Esophagus muscularis mucosa (tissue), 4 donors: Measurements from ENCODE around the gene VAPB. TPM values are rescaled to one million over a fixed set of nuclear protein-coding genes. Genes with fewer than 3 reads are reported as not detected.

Experiments used
- DNase-seq: peaks from one replicate; pipeline ENCODE4 v3.0.0-alpha.2; 2017; ENCODE audit errors: extremely low spot score
- H3K27ac ChIP-seq, 4 donors: fragments of 200-600 bp; sonication (generic); replicated peaks in 1 of 4; 1 replicate in 3 of 4; 2 replicates in 1 of 4; pipeline ENCODE4 v1.5.1; 2016 to 2019; ENCODE audit warnings: mild to moderate bottlenecking in 1 of 4
- H3K27me3 ChIP-seq, 4 donors: fragments of 200-600 bp; sonication (generic); one replicate each; pipeline versions ENCODE4 v1.5.1 to v1.6.0; 2016 to 2019
- H3K36me3 ChIP-seq, 4 donors: fragments of 200-600 bp; sonication (generic); one replicate each; pipeline ENCODE4 v1.5.1; 2016 to 2019
- H3K4me1 ChIP-seq, 4 donors: fragments of 200-600 bp; sonication (generic); one replicate each; pipeline ENCODE4 v1.5.1; 2016 to 2019
- H3K4me3 ChIP-seq, 4 donors: fragments of 200-600 bp; sonication (generic); 1 replicate in 2 of 4; 2 replicates in 2 of 4; pipeline ENCODE4 v1.5.1; 2016 to 2019; ENCODE audit warnings: mild to moderate bottlenecking in 4 of 4, moderate library complexity in 1 of 4
- H3K9me3 ChIP-seq, 4 donors: fragments of 200-600 bp; sonication (generic); 1 replicate in 3 of 4; 2 replicates in 1 of 4; pipeline ENCODE4 v1.5.1; 2016 to 2019
- EP300 ChIP-seq: sonication (generic); formaldehyde crosslinking; IDR thresholded peaks from one replicate; pipeline ENCODE4 v1.6.1; 2017; ENCODE audit warnings: antibody characterized with exemption
- POLR2A ChIP-seq: fragments of 450-650 bp; IDR thresholded peaks from one replicate; pipeline ENCODE4 v1.6.1; 2017; ENCODE audit warnings: antibody characterized with exemption, moderate library complexity, mild to moderate bottlenecking, low read depth
- POLR2AphosphoS5 ChIP-seq, 2 donors: sonication (generic); formaldehyde crosslinking; IDR thresholded peaks; one replicate each; pipeline ENCODE4 v1.6.1; 2017; ENCODE audit warnings: antibody characterized with exemption in 2 of 2
- WGBS: methylation state at CpG from one replicate; pipeline ENCODE4 v1.1.5; 2018; 5-methylcytosine and 5-hydroxymethylcytosine counted together
- intact Hi-C: fragments of 100-400 bp; cut with DNase I; formaldehyde crosslinking; loops from one replicate; pipeline ENCODE4 v1.15.1; 2023
- total RNA-seq, 4 donors: library from RNA; depleted of rRNA; stranded (reverse); fragments of >200 nt; gene quantifications; one replicate each; pipeline versions ENCODE4 v1.1.0 to v1.2.1, GENCODE V29; 2016
- TF ChIP-seq, protein P1 (sequence below), 3 experiments: fragments of 200-600 bp in 2 of 3; fragments of 450-650 bp in 1 of 3; sonication (generic) in 2 of 3; IDR thresholded peaks; one replicate each; pipeline ENCODE4 v1.5.1; 2017 to 2019; ENCODE audit warnings: antibody characterized with exemption in 3 of 3, mild to moderate bottlenecking in 2 of 3, moderate library complexity in 1 of 3

The VAPB gene
- total RNA-seq, 4 donors from 2014 or later: 24.9 to 39.0 (median 28.3) TPM

DNA sequence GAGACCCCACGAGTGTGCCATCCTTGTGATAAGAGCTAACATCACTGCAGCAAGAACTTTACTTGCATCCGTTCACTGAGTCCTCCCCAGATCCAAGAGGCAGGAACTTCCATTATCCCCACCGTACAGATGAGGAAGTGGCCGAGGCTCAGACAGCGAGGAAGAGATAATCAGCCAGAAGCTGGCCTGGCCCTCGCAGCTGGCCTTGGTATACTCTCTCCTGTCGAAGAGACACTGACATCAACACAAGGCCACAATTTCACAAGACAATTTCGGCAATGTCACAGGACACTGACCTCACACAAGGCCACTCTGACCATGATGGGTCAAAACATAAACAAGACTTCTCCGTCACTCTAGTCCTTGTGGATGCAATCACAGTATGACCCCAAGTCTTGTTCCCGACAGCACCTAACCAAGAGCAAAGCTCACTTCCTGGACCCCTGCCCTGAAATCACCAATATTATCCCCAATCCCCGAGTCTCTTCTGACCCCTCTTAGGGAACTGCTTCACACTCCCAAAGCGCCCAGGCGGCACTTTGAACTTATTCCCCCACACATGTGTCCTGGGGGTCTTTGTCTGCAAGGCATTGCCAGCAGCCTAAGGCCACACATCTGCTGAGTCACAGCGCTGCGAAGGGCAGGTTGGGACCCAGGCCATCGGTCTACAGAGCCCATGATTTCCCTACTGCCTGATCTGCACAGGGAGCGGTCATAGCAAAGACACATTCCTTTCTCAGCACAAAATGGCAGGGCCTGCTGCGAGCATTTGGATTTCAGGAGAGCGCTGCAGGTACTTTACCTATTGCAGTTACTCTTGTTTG is 14.8 kb upstream of the VAPB start:
- DNase-seq: no peak
- 83% methylated on average over 19 of the region's 19 CpGs for WGBS
- TF ChIP-seq, protein P1, sequence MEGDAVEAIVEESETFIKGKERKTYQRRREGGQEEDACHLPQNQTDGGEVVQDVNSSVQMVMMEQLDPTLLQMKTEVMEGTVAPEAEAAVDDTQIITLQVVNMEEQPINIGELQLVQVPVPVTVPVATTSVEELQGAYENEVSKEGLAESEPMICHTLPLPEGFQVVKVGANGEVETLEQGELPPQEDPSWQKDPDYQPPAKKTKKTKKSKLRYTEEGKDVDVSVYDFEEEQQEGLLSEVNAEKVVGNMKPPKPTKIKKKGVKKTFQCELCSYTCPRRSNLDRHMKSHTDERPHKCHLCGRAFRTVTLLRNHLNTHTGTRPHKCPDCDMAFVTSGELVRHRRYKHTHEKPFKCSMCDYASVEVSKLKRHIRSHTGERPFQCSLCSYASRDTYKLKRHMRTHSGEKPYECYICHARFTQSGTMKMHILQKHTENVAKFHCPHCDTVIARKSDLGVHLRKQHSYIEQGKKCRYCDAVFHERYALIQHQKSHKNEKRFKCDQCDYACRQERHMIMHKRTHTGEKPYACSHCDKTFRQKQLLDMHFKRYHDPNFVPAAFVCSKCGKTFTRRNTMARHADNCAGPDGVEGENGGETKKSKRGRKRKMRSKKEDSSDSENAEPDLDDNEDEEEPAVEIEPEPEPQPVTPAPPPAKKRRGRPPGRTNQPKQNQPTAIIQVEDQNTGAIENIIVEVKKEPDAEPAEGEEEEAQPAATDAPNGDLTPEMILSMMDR (IDR thresholded peaks at IDR 0.05): no peak

DNA sequence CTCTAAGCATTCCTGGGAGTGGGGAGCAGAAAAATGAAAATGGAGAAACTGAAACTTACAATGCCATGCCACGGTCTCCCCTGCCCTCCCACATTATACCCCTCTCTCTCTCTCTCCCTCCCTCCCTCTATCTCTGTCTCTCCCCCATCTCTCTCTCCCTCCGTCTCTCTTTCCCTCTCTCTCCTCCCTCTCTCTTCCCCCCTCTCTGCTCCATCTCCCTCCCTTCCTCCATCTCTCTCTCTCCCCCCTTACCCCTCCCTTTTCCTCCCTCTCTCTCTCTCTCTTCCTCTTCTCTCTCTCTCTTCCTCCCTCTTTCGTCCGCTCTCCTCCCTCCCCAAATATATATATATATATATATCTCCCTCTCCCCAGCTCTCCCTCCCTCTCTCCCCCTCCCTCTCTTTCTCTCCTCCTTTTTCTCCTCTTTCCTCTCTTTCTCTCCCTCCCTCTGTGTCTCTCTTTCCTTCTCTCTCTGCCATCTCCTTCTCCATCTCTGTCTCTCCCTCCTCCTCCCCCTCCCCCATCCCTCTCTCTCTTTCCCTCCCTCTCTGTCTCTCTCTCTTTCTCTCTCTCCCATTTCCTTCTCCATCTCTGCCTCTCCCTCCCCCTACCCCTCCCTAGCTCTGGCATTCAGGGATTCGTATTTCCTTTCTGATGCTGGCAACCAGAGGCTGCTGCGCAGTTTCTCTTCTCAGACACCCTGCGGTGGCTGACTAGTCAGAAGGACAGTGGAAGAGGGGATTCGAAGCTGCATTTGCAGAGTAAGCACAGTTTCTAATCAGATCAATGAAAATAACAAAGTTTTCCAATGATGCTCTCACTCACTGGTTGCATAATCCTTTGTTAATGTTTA is 13.9 kb upstream of the VAPB start:
- H3K4me3 ChIP-seq: no peak overlapping the region
- DNase-seq: no peak
- 55% methylated on average over 8 of the region's 8 CpGs for WGBS
- H3K27ac ChIP-seq: no peak overlapping the region
- peaks cover 0 to 21% (median 0%) of the 10 kb centered on the region in 4 donors for H3K27me3 ChIP-seq
- intact Hi-C loops: no loop called here
- H3K9me3 ChIP-seq: no peaks in the 10 kb centered on the region
- no peaks in the 10 kb centered on the region for H3K36me3 ChIP-seq
- H3K4me1 ChIP-seq: no peaks in the 10 kb centered on the region
- no peak for TF ChIP-seq EP300
- TF ChIP-seq, protein P1 (IDR thresholded peaks at IDR 0.05): no peak
- no peak for TF ChIP-seq POLR2AphosphoS5 (IDR thresholded peaks at IDR 0.05)
- TF ChIP-seq POLR2A: no peak

More for the DNA sequence above, 14.8 kb upstream of the VAPB start:
- no peaks in the 10 kb centered on the region for H3K9me3 ChIP-seq
- peaks cover 0 to 21% (median 0%) of the 10 kb centered on the region in 4 donors for H3K27me3 ChIP-seq
- intact Hi-C loops: no loop called here
- no peaks in the 10 kb centered on the region for H3K4me1 ChIP-seq
- no peak overlapping the region for H3K27ac ChIP-seq
- no peak overlapping the region for H3K4me3 ChIP-seq
- H3K36me3 ChIP-seq: no peaks in the 10 kb centered on the region

DNA sequence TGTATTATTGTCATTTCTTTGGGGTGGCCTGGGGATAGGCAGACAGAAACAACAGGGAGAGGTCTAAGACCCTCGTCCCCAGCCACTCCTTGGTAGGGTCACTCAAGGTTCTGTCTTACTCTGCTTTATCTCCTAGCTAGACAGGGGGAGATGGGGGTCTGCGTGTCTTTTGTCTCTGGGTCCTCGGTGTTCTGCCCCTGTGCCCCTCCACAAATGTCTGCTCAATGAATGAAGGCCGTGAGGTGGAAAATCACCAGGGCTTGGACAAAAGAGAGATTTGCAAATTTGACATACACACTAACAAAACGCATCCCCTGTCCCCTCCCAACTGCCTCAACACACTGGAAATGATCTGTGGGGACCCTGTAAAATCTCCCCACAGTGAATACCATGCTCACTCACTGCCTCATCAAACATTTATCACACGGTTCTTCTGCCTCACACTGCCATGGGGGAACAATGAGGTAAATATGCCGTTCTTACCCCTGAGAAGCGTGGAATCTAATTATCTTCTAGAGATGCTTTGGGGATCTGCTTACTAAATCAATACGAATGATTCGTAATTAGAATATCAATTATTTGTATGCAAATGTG is 13.2 kb upstream of the VAPB start:
- Histone ChIP-seq H3K4me3 (no peak overlapping the region), H3K4me1 (no peaks in the 10 kb centered on the region), H3K36me3 (no peaks in the 10 kb centered on the region), H3K27me3 (peaks cover 0 to 27% (median 0%) of the 10 kb centered on the region in 4 donors), H3K27ac (no peak overlapping the region), H3K9me3 (no peaks in the 10 kb centered on the region)
- TF ChIP-seq POLR2A: no peak
- TF ChIP-seq POLR2AphosphoS5 (IDR thresholded peaks at IDR 0.05): no peak
- TF ChIP-seq, protein P1 (IDR thresholded peaks at IDR 0.05): no peak
- TF ChIP-seq EP300: no peak
- DNase-seq: no peak
- 79% methylated on average over 10 of the region's 10 CpGs for WGBS
- intact Hi-C loops: no loop called here

DNA sequence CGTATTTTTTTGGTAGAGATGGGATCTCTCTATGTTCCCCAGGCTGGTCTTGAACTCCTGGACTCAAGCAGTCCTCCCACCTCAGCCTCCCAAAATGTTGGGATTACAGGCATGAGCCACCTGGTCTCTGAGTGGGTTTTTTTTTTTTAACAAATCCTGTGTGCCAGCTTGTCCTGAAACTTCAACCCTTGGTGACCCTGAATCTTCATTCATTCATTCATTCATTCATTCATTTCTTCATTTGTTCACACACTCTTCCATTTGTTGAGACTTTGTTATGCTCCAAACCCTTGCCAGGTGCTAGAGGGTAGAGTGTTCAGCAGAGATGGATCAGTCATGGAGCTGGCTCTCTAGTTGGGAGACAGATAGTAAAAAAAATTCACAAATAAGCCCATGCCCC is 12.0 kb upstream of the VAPB start:
- Histone ChIP-seq H3K27me3 (peaks cover 0 to 31% (median 0%) of the 10 kb centered on the region in 4 donors), H3K4me1 (no peaks in the 10 kb centered on the region), H3K27ac (no peak overlapping the region), H3K9me3 (peaks cover 0 to 6% (median 2%) of the 10 kb centered on the region in 4 donors), H3K4me3 (no peak overlapping the region), H3K36me3 (no peaks in the 10 kb centered on the region)
- DNase-seq: no peak
- TF ChIP-seq, protein P1 (IDR thresholded peaks at IDR 0.05): no peak
- TF ChIP-seq POLR2AphosphoS5 (IDR thresholded peaks at IDR 0.05): no peak
- TF ChIP-seq EP300: no peak
- TF ChIP-seq POLR2A: no peak
- WGBS: 93% methylated on average over 1 of the region's 1 CpG
- intact Hi-C loops: no loop called here
